GM12873 (cell line): ENCODE data around the gene TSPAN4.

Source experiments
- TF ChIP-seq, protein P1 (sequence below): IDR thresholded peaks from 2 replicates; pipeline ENCODE4 v1.5.1; 2012; ENCODE audit warnings: low read depth, mild to moderate bottlenecking, moderate library complexity, low read length, control low read depth; ENCODE audit not compliant: insufficient read depth; ENCODE audit errors: missing control alignments

The TSPAN4 gene

DNA sequence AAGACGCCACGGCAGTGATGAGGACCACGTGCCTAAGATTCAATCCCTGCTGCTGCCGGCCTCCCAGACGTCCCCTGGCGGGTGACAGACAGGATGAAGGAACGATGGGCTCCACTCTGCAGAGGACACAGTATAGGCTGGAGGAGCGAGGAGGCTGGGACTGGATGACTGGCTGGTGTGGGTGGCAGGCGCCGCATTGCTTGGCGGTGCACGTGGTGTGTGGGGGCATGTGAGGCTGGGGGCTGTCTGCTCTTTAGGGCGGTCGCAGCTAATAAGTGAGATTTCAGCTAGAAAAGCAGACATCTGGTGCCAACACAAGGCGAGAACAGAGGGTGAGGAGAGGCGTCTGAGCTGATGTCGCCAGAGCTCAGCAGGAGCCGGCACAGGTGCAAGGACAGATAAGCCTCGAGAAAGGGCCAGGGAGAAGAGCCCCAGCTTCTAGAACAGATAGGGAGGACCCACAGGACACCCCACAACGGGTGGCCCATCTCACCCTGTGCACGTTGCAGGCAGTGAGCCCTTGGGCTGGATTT lies 33.2 kb downstream of the TSPAN4 start:
- TF ChIP-seq, protein P1, sequence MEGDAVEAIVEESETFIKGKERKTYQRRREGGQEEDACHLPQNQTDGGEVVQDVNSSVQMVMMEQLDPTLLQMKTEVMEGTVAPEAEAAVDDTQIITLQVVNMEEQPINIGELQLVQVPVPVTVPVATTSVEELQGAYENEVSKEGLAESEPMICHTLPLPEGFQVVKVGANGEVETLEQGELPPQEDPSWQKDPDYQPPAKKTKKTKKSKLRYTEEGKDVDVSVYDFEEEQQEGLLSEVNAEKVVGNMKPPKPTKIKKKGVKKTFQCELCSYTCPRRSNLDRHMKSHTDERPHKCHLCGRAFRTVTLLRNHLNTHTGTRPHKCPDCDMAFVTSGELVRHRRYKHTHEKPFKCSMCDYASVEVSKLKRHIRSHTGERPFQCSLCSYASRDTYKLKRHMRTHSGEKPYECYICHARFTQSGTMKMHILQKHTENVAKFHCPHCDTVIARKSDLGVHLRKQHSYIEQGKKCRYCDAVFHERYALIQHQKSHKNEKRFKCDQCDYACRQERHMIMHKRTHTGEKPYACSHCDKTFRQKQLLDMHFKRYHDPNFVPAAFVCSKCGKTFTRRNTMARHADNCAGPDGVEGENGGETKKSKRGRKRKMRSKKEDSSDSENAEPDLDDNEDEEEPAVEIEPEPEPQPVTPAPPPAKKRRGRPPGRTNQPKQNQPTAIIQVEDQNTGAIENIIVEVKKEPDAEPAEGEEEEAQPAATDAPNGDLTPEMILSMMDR, result no peak

DNA sequence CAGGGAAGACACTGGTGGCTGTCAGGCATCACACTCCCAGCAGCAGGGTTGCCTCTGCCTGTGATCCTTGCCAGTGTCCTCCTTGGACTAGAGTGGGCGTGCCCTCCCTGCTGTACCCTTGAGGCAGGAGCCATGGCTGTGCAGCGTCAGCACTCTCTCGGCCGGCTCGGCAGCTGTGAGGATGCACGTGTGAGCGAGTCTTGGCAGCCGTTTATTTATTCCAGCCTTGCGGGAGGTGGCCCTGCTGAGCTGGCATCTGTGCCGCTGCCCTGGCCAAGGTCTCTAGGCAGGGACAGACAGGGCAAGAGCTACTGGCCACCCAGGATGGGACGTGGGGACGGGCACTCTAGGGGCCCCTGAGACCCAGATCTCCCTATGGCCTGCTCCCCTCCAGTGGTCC lies 33.9 kb downstream of the TSPAN4 start:
- TF ChIP-seq, protein P1, result no peak

DNA sequence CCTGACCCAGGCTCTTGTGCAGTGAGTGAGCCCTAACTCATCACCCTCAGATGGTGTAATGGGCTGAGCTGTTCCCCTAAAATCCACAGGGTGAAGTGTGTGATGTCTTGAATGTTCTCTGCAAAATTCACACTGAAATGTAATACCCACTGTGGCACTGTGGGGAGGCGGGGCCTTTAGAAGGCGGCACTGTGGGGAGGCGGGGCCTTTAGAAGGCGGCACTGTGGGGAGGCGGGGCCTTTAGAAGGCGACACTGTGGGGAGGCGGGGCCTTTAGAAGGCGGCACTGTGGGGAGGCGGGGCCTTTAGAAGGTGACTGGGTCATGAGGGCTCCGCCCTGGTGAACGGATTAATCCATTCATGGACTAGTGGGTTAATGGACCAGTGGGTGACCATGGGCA lies 34.9 kb downstream of the TSPAN4 start:
- TF ChIP-seq, protein P1, result no peak

DNA sequence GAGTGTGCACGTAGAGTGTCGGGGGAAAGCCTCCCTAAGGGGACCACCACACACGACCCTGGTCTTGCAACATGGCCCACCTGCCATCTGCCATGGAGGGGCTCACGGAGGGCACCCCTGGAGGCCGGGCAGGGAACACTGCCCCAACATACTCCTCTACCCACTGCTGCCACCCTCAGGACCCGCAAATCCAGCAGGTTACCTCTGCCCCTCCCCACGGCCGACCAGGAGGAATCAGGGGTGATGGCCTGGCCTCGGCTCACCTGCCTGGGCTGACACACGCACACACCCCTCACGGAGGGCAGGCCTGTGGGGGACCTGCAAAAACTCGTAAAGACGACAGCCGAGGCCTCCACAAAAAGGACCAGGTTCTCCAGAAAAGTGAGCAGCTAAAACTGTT lies 37.8 kb downstream of the TSPAN4 start:
- TF ChIP-seq, protein P1, result no peak

DNA sequence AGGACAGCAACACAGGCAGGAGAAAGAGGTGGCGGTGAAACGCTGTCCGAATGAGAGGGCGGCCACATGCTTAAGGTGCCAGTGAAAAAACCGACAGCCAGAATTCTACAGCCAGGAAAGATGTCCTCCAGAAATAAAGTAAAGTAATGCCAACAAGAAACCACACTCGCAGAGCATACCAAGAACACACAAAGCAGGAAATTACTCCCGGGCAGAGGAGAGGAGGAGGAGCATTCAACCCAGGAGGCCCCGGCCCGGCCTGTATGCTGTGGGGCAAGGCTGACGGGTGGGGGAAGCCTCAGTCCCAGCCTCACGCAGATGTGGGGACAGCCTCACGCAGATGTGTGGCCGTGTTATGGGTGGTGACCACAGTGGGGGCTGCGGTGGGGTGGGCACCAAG lies 39.9 kb downstream of the TSPAN4 start:
- TF ChIP-seq, protein P1, result no peak

DNA sequence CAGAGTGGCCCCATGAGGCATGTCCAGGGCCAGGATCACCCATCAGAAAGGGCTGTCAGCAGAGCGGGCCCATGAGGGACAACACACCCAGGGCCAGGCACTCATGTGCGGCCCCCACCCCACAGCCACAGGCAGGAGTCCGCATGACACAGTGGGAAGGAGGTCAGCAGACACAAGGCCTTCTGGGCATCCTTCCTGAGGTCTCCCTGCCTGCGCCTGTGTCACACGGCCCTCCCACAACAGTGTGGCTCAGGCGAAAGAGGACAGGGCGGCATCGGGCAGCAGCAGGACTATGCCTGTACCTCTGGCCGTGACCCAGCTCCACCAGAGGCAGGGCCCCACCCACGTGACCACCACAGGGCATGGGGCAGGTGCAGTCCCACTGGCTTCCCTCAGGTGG lies 40.9 kb downstream of the TSPAN4 start:
- TF ChIP-seq, protein P1, result no peak

DNA sequence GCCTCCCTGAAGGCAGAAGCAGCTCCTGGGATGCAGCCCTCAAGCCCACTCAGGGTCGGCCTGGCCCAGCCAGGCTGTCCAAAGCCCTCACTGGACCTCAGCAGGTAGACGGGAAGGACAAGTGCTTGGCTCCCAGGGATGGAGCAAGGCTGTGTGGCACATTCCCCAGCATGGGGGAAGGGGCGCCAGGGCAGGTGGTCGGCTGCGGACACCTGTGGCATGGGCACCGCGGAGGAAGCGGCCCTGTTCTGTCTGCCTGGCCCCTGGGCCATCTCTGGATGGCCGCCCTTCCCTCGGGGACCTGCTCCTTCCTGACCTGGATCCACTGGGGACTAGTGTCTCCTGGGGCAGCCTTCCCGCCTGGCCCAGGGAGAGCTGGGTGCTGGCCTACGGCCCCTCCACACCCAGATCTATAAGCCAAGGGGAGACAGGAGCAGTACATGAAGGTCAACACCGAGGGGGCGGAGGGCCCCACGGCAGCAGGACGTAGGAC lies 42.0 kb downstream of the TSPAN4 start:
- TF ChIP-seq, protein P1, result no peak
